GM18508 (cell line): ENCODE results near the gene SNAP47.

Source experiments
- ATAC-seq: cut with Tn5 transposase; IDR thresholded peaks from one replicate; pipeline ENCODE4 v1.9.1; 2021; ENCODE audit warnings: moderate number of reproducible peaks; ENCODE audit not compliant: insufficient read depth, unreplicated experiment

The SNAP47 gene

DNA sequence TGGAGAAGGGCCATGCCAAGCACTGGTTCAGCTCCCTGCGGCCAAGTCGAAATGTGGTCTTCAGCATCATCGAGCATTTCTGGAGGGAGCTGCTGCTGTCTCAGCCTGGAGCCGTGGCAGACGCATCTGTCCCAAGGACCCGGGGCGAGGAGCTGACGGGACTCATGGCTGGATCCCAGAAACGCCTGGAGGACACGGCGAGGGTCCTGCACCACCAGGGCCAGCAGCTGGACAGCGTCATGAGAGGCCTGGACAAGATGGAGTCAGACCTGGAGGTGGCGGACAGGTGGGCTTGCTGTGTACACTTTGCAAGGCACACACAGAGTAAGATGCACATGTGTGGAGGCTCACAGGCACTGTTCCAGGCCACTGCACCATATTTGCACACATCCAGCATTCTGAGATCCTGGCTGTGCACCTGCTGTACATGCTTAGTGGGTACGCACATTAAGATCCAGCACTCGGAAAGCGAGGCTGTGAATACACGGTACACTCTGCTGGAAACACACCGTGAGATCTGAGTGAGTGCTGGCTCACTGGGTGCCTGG lies 12.8 kb downstream of the SNAP47 start:
- ATAC-seq: no peak

DNA sequence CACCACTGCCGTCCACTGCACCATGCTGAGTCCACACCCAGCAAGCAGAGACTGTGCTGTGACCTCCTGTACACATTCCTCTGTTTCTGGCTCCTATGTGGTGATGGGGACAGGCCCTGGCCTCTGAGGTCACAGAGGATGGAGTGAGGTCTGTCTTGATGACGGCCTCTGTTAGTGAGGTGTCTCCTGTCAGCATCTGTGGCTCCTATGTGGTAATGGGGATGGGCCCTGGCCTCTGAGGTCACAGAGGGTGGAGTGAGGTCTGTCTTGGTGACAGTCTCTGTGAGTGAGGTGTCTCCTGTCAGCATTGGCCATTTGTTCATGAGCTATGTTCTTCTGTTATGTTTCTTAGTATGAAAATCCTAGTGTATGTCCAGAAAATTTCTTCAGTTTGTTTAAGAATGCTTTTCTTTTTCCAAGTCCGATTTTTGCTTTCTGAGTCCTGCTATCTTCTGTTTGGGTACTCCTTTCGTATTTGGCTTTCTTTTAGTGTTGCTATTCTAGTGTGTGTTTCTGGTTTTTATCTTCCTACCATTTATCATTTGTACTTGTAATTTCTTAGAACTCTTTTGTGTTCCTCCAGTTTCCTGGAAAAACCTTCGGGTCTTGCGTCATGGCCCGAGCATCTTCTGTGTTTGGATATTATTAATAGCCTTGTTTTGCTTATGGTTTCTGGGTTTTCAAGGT lies 13.4 kb downstream of the SNAP47 start:
- ATAC-seq: no peak

DNA sequence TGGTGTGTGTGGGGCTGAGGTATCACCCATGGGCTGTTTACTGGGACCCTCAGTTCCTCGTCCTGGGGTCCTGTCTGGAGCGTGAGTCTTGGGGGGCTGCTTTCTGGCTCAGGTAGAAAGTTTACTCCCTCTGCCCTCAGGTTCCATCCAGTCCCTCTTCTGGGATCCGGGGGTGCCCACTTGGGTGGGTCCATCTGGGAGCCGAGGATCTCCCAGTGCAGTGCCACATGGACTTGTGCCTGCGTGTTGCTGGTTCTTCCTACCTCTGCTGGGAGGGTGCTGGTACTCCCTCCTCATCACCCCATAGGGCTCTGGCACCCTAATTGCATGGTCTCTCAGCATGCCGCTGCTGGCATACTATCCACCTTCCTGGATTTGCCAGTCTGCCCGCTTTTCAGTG lies 14.0 kb downstream of the SNAP47 start:
- ATAC-seq: no peak

DNA sequence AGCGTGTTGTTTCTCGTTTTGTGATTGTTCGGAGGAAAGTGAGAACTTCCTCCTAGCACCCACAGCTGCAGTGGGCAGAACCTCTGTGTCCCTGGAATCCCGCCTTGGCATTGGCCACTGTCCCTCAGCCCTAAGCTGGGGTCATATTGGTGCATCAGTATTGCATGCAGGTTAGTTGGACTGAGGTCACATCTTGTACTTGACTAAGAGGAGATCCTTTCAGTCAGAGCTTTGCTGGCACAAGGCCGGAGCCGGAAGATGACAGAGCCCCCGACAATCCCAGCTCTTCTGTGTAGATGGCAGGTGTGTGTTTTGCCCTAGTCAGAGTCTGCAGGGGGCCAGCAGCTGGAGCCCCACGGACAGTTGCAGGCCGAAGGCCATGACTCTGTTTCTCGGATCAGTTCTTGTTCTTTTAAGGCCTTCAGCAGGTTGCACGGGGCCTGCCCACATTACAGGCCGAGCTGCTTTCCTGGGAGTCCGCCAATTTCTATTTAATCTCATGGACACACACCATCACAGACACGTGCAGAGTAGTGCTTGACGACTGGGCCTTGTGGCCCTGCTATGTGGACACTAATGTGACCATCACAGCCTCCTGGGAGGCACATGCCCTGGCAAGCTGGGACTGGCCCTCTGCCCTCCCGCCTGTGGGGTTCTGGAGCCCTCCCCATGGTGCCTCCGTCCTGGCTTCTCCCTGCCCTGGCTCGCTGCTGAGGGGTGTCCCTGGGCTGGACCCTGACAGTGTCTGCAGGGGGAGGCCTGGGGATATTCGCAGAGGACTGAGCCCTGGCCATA lies 14.9 kb downstream of the SNAP47 start:
- ATAC-seq: no peak

DNA sequence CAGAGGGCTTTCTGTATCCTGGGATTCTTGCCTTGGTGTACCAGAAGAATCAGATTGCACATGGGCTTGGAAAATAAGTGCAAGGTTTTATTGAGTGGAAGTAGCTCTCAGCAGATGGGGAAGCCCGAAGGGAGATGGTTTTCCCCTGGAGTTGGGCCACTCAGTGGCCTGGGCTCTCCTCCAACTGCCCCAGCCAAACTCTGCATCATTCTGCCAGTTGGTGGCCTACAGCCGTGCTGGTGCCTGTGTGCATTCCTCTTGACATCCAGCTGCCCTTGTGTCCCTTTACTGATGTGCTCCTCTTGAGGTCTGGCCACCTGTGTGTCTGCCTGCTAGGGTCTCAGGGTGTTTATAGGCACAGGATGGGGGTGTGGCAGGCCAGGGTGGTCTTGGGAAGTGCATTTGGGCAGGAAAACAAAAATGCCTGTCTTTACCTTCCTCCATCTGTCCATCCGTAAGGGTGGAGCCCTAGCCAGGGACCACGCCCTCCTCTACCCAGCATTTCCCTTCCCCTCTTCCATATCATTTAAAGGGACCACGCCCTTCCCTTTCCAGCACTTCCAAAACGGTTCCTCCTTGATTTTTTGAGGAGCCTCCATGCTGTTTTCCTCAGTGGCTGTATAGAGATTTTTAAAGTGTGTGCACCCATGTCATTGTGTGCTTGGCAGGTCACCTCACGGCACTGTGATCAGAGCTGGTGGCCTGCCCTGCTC lies 18.9 kb downstream of the SNAP47 start:
- ATAC-seq: no peak

DNA sequence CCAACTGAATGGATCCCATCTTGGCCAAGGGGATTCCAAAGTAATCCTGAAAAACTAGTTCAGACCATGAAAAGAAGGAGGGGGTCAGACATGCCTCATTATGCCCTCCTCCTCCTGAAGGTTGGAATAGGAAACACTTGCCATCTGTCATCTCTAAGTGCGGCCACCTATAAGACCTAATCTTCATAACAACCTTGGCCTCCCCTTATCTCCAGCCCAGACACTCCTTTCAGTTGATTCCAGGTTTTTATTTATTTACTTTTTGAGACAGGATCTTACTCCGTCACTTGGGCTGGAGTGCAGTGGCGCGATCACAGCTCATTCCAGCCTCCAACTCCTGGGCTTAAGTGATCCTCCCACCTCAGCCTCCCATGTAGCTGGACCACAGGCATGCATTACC lies 19.7 kb downstream of the SNAP47 start:
- ATAC-seq: no peak

DNA sequence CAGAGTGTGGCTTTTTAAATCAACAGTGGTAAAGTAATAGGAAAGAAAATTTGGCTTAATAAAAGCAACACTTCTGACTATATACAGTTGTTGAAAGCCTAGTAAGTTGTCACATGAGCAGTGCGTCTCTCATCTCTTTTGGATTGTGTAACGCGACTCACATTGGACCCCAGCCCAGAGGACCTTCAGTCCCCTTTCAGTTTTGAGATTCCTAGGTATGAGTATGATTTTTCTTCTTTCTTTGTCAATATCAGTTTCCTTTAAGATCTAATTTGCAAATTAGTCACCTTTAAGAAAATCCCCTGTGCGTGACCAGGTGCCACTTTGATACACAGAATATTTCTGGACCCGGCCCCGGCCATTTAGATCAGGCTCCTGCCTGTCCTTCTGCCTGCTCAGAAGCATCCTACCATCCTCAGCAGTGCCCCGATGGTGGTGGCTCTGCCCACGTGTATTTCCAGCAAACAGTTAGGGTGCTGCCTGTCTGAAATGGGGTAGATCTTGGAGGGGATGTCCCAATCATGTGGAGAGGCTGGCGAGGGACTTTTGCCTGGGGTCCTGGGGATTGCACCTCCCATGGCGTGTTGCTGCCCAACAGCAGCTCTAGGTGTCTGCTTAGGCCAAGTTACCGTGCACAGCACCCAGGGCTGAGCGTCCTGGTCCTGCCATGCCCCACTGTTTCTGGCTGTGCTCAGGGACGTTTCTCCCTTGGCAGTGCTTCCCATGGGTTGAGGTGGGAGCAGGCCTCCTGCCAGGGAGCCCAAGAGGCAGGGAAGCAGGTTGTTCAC lies 21.1 kb downstream of the SNAP47 start:
- ATAC-seq: no peak

DNA sequence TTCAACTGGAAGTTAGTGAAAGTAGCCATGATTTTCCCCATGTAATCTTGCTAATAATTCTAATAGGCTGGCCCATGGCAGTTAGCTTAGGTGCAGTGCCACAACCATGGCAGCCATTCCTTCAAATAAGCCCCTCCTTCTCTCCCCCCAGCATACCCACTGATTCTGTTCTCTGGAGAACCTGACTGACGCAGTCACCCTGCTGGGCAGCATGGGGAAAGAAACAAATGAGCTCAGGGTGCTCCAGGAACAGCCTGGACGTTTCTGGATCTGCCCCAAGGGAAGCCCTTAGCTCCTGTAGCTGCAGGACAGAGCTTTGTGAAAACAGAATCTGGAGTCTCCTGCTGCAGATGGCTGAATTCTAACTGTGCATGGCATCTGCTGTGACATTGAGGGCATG lies 22.5 kb downstream of the SNAP47 start:
- ATAC-seq: no peak

DNA sequence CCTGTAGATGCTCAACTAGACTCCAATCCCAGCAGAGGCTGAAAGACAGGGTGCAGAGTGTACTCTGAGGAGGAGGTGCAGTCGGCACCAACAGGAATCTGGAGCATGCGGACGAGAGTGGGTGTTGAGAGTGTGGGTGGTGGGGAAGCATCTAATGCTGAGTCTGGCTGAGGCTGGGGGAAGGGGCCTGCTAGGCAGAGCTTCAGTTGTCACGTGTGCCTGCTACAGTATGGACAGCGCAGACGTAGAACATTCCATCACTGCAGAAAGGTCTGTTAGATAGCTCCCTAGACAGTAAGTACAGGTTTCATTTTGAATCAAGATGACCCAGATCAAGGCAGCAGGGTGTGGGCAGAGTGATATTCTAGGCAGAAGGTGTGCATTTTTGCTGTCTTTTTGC lies 23.1 kb downstream of the SNAP47 start:
- no peak for ATAC-seq

DNA sequence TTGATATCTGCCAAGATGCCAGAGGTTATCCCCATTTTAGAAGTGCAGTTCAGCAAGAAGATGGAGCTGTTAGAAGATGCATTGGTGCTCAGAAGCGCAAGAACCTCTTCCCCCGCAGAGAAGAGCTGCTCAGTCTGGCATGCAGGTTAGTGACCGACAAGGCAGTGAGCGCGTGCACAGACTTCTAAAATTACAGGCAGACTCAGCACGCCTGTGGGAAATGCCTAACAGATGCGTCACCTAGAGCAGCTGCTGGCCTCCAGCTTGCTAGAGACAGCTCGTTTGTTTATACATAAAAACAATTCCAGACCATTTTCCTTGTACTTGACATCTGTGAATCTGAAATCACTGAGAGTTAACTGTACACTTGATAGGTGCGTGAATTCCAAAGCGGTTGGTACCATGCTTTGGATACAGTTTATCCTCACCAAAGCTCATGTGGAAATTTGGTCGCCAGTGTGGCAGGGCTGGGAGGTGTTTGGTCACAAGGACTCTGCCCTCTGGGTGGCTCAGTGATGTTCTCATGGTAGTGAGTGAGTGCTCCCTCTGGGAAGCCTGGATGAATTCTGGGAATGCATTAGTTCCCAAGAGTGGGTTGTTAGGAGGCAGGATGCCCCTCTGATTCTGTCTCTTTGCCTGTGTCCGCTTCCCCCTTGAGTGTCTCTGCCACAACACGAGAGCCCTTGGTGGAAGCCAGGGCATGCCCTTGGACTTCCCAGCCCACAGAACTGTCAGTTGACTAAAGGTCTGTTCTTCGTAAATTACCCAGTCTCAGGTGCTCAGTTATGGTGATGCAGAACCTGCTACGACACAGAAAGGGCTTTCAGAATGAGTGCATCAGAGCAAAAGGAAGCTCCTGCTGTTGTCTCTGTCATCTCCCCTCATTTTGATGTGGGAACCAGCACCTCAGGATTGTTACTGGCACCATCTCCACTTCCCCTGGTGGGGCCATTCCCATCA lies 24.4 kb downstream of the SNAP47 start:
- no peak for ATAC-seq

DNA sequence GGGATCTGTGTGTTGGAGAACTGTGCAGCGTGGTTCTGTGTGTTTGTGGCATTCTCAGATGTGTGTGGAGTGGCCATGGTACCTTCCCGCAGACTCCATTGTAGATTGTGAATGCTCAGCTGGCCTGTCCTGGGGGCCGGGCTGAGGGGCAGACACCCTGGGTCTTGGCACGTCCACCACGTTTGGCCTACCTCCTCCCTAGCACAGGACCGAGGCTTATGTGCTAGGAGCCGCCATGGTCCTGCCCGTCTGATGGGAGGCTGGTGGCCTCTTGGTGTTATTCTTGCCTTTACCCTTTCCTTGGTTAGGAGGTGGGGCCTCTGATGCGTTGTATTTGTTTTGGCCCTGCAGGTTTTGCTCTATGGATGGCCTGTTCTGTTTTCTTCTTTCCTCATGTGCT lies 25.1 kb downstream of the SNAP47 start:
- no peak for ATAC-seq

DNA sequence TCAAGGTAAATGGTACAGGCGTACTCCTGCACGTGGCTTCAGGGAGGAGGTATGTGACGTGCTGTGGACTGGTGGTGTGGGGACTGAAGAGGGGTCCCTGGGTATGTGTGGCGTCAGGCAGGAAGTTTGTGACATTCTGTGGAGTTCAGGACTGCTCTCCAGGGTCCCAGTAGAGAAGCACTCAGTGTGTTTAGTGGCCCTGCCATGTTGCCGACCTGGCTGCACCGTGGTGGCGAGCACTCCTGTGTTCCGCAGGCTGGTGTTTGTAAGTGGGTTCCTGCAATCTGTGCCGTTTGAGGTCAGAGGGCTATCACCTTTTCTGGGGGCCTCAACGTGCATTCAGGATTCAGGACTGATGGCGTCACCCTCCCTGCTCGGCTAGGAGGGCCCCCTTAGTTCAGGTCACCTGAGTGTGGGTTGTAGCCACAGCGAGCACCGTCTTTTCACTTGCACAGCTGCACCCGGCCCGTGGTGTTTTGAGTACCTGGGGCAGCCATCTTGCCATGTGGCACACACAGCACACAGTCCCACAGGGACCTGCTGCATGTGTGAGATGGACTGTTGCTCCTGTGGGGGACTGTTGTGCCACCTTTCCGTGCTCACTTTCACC lies 26.5 kb downstream of the SNAP47 start:
- no peak for ATAC-seq

DNA sequence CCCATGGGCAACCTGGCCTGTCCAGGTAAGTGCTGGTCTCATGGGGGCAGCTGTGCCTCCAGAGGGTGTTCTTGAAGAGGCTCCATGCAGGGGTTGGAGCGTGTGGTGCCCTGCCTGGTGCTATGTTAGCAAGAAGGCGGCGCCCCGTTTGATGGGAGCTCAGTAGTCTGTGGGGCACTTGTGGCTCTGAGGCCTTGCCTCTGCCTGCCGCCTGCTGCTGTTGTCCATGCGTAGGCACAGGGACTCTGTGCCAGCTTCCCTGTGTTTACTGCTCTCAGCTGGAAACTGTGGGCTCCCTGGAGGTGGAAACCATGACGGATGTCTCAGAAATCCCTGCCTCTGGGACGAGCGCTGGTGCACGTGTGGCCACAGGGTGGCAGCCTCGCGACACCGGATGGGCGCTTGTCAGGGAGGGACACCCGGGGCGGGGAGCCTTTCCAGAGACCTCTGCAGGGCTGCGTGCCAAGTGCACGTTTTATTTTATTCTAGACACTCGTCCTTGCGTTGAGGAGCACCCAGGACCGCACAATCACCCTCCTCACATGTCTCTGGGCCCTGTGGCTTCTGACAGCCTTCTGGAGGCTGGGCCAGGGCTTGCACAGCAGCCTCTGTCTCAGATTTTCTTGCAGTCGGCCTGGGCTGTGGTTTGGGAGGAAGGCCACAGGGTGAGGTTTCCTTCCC lies 27.1 kb downstream of the SNAP47 start:
- ATAC-seq: peak; percentile 44

DNA sequence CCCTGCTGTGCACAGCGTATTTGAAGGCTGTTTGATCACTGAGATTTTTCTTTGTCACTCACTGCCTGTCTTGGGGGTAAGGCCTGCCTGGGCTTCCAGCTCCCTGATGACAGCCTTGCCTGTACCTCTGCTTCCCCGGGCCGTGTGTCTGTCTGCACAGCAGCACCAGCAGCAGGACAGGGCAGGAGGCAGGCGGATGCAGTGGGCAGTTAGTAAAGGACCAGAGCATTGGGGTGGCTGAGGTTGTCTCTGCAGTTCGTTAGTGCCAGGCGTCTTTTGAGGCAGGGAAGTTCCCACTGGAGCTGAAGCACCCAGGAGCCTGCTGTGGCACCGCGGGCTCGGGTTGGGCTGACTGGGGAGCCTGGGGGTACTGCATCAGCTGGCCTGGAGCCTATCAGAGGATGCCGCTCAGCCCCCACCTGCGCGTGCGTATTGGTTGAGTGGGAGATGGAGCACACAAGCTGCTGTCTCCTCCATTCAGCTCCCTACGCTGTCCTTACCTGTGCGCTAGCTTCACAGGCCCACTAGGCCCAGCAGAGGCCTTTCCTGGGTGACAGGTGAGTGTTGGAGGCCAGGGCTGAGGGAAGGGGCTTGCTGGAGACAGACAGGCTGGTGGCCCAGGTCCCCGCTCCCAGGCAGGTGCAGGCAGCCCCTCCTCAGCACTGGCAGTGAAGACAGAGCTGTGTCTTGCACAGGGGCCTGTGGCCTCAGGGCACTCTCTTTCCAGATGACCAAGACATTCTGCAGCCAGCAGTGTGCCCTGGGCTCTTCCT lies 28.2 kb downstream of the SNAP47 start:
- ATAC-seq: no peak

DNA sequence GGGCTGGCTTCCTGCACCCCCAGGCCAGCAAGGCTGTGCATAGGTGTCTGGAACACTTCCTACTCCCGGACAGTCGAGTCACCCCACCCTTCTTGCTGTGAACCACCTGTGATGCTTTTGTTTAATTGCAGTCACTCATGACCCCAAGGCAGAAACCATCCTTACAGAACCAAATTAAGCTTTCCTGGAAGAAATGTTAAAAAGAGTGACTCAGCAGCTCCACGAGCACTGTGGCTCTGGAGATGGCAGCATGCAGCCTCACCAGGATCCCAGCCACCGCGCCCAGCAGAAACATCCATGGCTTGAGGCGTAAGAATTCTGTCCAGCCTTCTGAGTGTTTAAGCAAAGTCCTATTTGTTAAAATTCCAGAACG lies 28.8 kb downstream of the SNAP47 start:
- ATAC-seq: no peak

DNA sequence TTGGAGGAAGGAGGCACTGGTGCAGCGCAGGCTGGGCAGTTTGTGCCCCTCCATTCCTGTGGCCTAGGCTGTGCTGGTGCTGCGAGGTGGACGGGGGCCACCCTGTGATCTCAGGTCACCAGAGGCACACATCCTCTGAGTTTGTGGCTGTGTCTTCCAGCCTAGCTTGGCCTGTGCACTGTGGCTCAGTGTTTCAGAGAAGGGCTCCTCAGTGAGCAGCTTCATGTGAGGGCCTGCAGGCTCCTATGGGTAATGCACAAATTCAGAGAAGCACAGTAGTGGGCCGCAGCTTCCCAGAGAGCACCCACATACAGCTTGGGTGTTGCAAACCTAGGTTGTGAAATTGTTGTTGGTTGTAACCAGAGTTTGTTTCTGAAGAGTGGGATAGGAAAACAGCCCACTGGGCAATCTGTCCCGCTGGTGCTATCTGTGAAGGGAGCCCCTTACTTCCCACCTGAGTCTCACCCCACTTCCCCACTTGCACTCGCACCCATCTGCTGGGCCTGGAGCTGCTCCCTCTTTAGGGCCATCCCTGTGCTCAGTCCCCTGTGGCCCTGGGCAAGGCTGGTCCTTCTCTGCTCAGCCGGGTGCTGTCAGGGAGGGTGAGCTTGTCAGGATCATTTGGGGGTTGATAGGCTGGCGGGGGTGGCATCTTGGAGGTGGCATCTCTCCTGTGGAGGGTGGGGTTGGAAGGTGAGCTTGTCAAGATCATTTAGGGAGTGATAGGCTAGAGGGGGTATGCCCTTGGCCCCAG lies 30.2 kb downstream of the SNAP47 start:
- no peak for ATAC-seq
